K562 (cell line): ENCODE data around the gene CHCHD6. TPM values are rescaled to one million over a fixed set of nuclear protein-coding genes. Genes with fewer than 3 reads are reported as not detected.
A peak's percentile ranks its signal among the peaks of the same experiment; 100 is the strongest.

Experiments used
- ATAC-seq: fragments of 200-7000 bp; cut with Tn5 transposase; 3 replicates; pipeline ENCODE4 v1.9.1; 2020; ENCODE audit warnings: moderate library complexity
- BruUV-seq: library from RNA; stranded (reverse); fragments of 400-500 nt; replicated peaks from 2 replicates; lab custom pipeline; 2021; lab: Mats Ljungman, UMichigan
- CTCF ChIA-PET: fragments of 300-600 bp; formaldehyde crosslinking; extraction: SDS; loops from one replicate; lab custom pipeline; 2021; ENCODE audit warnings: low intra/inter-chr PET ratio; lab: Yijun Ruan, JAX
- POLR2A ChIA-PET: fragments of 300-600, 350-650 bp; sonication (Branson Sonifier 250); formaldehyde crosslinking; extraction: SDS; loops from one replicate; lab custom pipeline; 2021; ENCODE audit warnings: antibody characterized with exemption, inconsistent platforms; lab: Yijun Ruan, JAX
- DNase-seq, 4 experiments: peaks; one replicate each; pipeline versions ENCODE4 v3.0.0 to v3.0.0-alpha.2; 2011 to 2018; ENCODE audit warnings: low spot score in 3 of 4, mixed read lengths in 3 of 4; ENCODE audit errors: extremely low read depth in 1 of 4
- FAIRE-seq: peaks from 2 replicates; lab custom pipeline; 2011; peaks lifted over from hg19 to GRCh38; lab: Jason Lieb, UNC
- H2AFZ ChIP-seq: 2 replicates; pipeline ENCODE4 v1.6.0; 2011; ENCODE audit warnings: low read depth, low read length, control low read depth, inconsistent platforms
- H3K27ac ChIP-seq: fragments of 200-600 bp; 3 replicates; pipeline ENCODE4 v1.8.0; 2011; ENCODE audit warnings: low read depth, mild to moderate bottlenecking, control low read depth, inconsistent platforms, low read length, moderate library complexity, mixed read lengths; ENCODE audit errors: extremely low read depth
- H3K27me3 ChIP-seq, 2 experiments: fragments of 300-600 bp in 1 of 2; 2 replicates in 1 of 2; 3 replicates in 1 of 2; pipeline versions ENCODE4 v1.6.0 to v1.8.0; 2011; ENCODE audit warnings: inconsistent platforms in 2 of 2, low read length in 2 of 2, mild to moderate bottlenecking in 1 of 2, mixed read lengths in 1 of 2, moderate library complexity in 1 of 2; ENCODE audit not compliant: control insufficient read depth in 2 of 2, insufficient read depth in 2 of 2
- H3K36me3 ChIP-seq: fragments of 300-600 bp; 3 replicates; pipeline ENCODE4 v1.8.0; 2011; ENCODE audit warnings: mild to moderate bottlenecking, low read length, inconsistent platforms; ENCODE audit not compliant: control insufficient read depth, insufficient read depth
- H3K4me1 ChIP-seq, 2 experiments: fragments of 200-600 bp in 1 of 2; replicated peaks in 1 of 2; 2 replicates in 1 of 2; 3 replicates in 1 of 2; pipeline versions ENCODE4 v1.5.1 to v1.8.0; 2011; ENCODE audit warnings: inconsistent platforms in 2 of 2, low read length in 2 of 2, mild to moderate bottlenecking in 1 of 2, mixed read lengths in 1 of 2, moderate library complexity in 1 of 2; ENCODE audit not compliant: control insufficient read depth in 2 of 2, insufficient read depth in 2 of 2
- H3K4me2 ChIP-seq: 2 replicates; pipeline ENCODE4 v1.6.1; 2011; ENCODE audit warnings: low read length, control low read depth, inconsistent platforms, mixed read lengths; ENCODE audit not compliant: insufficient read depth
- H3K4me3 ChIP-seq: fragments of 200-600 bp; sonication (generic), shearing (Covaris generic); 2 replicates; pipeline ENCODE4 v1.5.1; 2016; ENCODE audit warnings: control low read depth, inconsistent platforms
- H3K79me2 ChIP-seq: fragments of 200-600 bp; 3 replicates; pipeline ENCODE4 v1.8.0; 2011; ENCODE audit warnings: low read length, inconsistent platforms; ENCODE audit not compliant: control insufficient read depth, insufficient read depth
- H3K9ac ChIP-seq, 2 experiments: 2 replicates each; pipeline versions ENCODE4 v1.6.0 to v1.6.1; 2011; ENCODE audit warnings: low read depth in 2 of 2, low read length in 2 of 2, control low read depth in 1 of 2, inconsistent platforms in 1 of 2, mild to moderate bottlenecking in 1 of 2, mixed read lengths in 1 of 2; ENCODE audit not compliant: insufficient read depth in 1 of 2
- H3K9me1 ChIP-seq: one replicate; pipeline ENCODE4 v1.6.0; 2011; ENCODE audit warnings: inconsistent platforms, mild to moderate bottlenecking, low read length, moderate library complexity; ENCODE audit not compliant: control insufficient read depth, insufficient read depth
- H3K9me3 ChIP-seq: replicated peaks from 2 replicates; pipeline ENCODE4 v1.5.1; 2011; ENCODE audit warnings: low read depth, low read length, inconsistent platforms; ENCODE audit not compliant: control insufficient read depth, insufficient read depth
- H4K20me1 ChIP-seq: replicated peaks from 2 replicates; pipeline ENCODE4 v1.6.1; 2011; ENCODE audit warnings: low read length, inconsistent platforms, mixed read lengths; ENCODE audit not compliant: control insufficient read depth, insufficient read depth
- RBBP5 ChIP-seq: fragments of 200-600 bp; sonication (generic); IDR thresholded peaks from 2 replicates; pipeline ENCODE4 v1.6.1; 2012; ENCODE audit warnings: borderline replicate concordance, mild to moderate bottlenecking, low read length, control low read depth, inconsistent platforms; ENCODE audit not compliant: insufficient read depth, poor library complexity, severe bottlenecking
- SAFB ChIP-seq: fragments of 200-400 bp; formaldehyde crosslinking; IDR thresholded peaks from 2 replicates; pipeline ENCODE4 v1.6.1; 2017; ENCODE audit warnings: low read depth, low read length, borderline replicate concordance
- ZNF146 ChIP-seq: IDR thresholded peaks from one replicate; pipeline ENCODE4 v1.6.1; 2018; ENCODE audit warnings: missing compliant biosample characterization; ENCODE audit not compliant: unreplicated experiment
- ZNF398 ChIP-seq: fragments of 250-450 bp; sonication (Bioruptor Pico); IDR thresholded peaks from 2 replicates; pipeline ENCODE4 v1.8.0; 2021; ENCODE audit warnings: moderate library complexity, mild to moderate bottlenecking, inconsistent platforms
- WGBS: fragments of 100-300 bp; shearing (Covaris generic); methylation state at CpG from one replicate; pipeline ENCODE4 v1.1.6; 2016; ENCODE audit warnings: low coverage, mixed read lengths; ENCODE audit not compliant: insufficient coverage; ENCODE audit errors: missing lambda C conversion rate; 5-methylcytosine and 5-hydroxymethylcytosine counted together
- in situ Hi-C: fragments of 300-500 bp; cut with MboI; formaldehyde crosslinking; loops from 4 replicates; pipeline ENCODE4 v1.15.0; 2018; ENCODE audit warnings: inconsistent platforms, mixed read lengths
- intact Hi-C: fragments of 100-400 bp; cut with micrococcal nuclease; formaldehyde crosslinking; loops from 2 replicates; pipeline ENCODE4 v1.14.2; 2022
- polyA plus RNA-seq, 8 experiments: library from polyadenylated mRNA; depleted of rRNA in 4 of 8; stranded (reverse) in 5 of 8; unstranded in 3 of 8; fragments of >200 nt; fragmentation: Nextera tagmentation in 2 of 8; fragmentation: Illumina TruSeq in 1 of 8; extraction: Ambion mirVana in 2 of 8; extraction: Trizol in 1 of 8; gene quantifications; 2 replicates each; pipeline versions ENCODE4 v1.2.1 to v1.2.3, GENCODE V29; 2011 to 2014; ENCODE audit warnings: inconsistent platforms in 1 of 8, missing spikeins in 1 of 8
- total RNA-seq, 7 experiments: library from RNA; depleted of rRNA in 6 of 7; stranded (reverse); fragments of >200 nt in 6 of 7; fragmentation: Illumina TruSeq in 2 of 7; extraction: Trizol in 2 of 7; gene quantifications; 2 replicates each; pipeline versions ENCODE4 v1.2.1 to v1.2.3, GENCODE V29; 2011 to 2021; ENCODE audit warnings: low replicate concordance in 1 of 7
- TF ChIP-seq, protein P1 (sequence below): fragments of 450-650 bp; IDR thresholded peaks from 2 replicates; pipeline ENCODE4 v1.6.1; 2016; ENCODE audit warnings: mild to moderate bottlenecking, moderate library complexity

Gene CHCHD6
- total and polyA plus RNA-seq, 9 of the 15 experiments (the other 6 are each of a cell fraction or from before 2014, with no cell fraction given) = 4.6 to 18.6 (median 10.9) TPM

GRCh38 chr3:126699011-126699410 is 5.0 kb upstream of the CHCHD6 start (continued):
- TF ChIP-seq RBBP5 (no peak), ZNF146 (CRISPR knock-in tag) (no peak), ZNF398 (CRISPR knock-in tag) (no peak)

DNA sequence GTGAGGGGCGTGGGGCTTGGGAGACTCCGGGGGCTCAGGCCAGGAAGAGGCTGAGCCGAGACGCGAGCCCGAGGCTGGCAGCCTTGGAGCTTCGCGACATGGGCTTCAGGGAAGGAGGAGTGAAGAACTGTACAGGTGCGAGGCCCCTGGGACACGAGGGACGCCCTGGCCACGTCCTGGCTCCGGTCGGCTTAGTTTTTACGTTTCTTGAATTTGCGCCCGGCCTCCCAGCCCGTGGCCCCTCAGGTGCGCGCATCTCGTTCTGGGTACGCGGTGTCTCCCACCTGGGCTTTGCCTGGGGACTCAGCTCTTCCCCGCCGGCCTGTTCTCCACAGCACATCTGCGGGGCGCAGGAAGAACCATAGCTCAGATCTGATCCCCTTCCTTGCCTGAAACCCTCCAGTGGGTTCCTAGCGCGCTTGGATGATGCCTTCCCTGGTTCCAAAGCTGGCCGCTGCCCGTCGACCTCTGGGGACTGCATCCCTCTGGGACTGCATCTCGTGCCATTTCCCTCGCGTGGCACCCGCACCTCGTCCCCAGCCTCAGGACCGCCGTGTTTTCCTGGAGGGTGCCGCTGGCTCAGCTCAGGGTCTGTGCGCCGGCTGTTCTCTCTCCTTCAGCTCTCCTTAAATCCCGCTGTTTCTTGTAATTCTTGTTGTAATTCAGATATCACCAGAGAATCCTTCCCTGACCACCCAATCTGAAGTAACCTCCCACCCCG is 614 bp downstream of the CHCHD6 start:
- Histone ChIP-seq H3K9me3 (no peaks in the 10 kb centered on the region), H3K4me2 (peak overlapping the region; percentile 82), H3K27ac (no peak overlapping the region), H3K4me1 (peaks cover 5 to 16% of the 10 kb centered on the region in 2 experiments; a peak in 4 of 5 replicates), H3K9ac (peak overlapping the region; percentile 59 to 90; a peak in 3 of 4 replicates), H3K4me3 (peak overlapping the region; percentile 71), H3K27me3 (no peaks in the 10 kb centered on the region), H4K20me1 (no peaks in the 10 kb centered on the region), H3K9me1 (no peaks in the 10 kb centered on the region), H3K36me3 (no peaks in the 10 kb centered on the region), H3K79me2 (peaks cover 11% of the 10 kb centered on the region; the same call in 2 of the 3 replicates), H2AFZ (peak overlapping the region; percentile 99)
- intact Hi-C loops = no loop called here
- ATAC-seq (peak; percentile 38), DNase-seq (peak in 1 of 4 experiments; percentile 10), FAIRE-seq (no peak)
- no TSS peak for BruUV-seq
- in situ Hi-C loops = no loop called here
- WGBS = 13% methylated on average over 28 of the region's 44 CpGs
- ChIA-PET POLR2A (interaction anchor here (1.2 kb wide), 1 partner anchor 11 kb away, joined by 5 read pairs; no protein-coding TSS in a partner anchor), CTCF (no interaction called here)
- peak; percentile 38; the same call in 1 of the 2 replicates for TF ChIP-seq SAFB
- TF ChIP-seq, protein P1, sequence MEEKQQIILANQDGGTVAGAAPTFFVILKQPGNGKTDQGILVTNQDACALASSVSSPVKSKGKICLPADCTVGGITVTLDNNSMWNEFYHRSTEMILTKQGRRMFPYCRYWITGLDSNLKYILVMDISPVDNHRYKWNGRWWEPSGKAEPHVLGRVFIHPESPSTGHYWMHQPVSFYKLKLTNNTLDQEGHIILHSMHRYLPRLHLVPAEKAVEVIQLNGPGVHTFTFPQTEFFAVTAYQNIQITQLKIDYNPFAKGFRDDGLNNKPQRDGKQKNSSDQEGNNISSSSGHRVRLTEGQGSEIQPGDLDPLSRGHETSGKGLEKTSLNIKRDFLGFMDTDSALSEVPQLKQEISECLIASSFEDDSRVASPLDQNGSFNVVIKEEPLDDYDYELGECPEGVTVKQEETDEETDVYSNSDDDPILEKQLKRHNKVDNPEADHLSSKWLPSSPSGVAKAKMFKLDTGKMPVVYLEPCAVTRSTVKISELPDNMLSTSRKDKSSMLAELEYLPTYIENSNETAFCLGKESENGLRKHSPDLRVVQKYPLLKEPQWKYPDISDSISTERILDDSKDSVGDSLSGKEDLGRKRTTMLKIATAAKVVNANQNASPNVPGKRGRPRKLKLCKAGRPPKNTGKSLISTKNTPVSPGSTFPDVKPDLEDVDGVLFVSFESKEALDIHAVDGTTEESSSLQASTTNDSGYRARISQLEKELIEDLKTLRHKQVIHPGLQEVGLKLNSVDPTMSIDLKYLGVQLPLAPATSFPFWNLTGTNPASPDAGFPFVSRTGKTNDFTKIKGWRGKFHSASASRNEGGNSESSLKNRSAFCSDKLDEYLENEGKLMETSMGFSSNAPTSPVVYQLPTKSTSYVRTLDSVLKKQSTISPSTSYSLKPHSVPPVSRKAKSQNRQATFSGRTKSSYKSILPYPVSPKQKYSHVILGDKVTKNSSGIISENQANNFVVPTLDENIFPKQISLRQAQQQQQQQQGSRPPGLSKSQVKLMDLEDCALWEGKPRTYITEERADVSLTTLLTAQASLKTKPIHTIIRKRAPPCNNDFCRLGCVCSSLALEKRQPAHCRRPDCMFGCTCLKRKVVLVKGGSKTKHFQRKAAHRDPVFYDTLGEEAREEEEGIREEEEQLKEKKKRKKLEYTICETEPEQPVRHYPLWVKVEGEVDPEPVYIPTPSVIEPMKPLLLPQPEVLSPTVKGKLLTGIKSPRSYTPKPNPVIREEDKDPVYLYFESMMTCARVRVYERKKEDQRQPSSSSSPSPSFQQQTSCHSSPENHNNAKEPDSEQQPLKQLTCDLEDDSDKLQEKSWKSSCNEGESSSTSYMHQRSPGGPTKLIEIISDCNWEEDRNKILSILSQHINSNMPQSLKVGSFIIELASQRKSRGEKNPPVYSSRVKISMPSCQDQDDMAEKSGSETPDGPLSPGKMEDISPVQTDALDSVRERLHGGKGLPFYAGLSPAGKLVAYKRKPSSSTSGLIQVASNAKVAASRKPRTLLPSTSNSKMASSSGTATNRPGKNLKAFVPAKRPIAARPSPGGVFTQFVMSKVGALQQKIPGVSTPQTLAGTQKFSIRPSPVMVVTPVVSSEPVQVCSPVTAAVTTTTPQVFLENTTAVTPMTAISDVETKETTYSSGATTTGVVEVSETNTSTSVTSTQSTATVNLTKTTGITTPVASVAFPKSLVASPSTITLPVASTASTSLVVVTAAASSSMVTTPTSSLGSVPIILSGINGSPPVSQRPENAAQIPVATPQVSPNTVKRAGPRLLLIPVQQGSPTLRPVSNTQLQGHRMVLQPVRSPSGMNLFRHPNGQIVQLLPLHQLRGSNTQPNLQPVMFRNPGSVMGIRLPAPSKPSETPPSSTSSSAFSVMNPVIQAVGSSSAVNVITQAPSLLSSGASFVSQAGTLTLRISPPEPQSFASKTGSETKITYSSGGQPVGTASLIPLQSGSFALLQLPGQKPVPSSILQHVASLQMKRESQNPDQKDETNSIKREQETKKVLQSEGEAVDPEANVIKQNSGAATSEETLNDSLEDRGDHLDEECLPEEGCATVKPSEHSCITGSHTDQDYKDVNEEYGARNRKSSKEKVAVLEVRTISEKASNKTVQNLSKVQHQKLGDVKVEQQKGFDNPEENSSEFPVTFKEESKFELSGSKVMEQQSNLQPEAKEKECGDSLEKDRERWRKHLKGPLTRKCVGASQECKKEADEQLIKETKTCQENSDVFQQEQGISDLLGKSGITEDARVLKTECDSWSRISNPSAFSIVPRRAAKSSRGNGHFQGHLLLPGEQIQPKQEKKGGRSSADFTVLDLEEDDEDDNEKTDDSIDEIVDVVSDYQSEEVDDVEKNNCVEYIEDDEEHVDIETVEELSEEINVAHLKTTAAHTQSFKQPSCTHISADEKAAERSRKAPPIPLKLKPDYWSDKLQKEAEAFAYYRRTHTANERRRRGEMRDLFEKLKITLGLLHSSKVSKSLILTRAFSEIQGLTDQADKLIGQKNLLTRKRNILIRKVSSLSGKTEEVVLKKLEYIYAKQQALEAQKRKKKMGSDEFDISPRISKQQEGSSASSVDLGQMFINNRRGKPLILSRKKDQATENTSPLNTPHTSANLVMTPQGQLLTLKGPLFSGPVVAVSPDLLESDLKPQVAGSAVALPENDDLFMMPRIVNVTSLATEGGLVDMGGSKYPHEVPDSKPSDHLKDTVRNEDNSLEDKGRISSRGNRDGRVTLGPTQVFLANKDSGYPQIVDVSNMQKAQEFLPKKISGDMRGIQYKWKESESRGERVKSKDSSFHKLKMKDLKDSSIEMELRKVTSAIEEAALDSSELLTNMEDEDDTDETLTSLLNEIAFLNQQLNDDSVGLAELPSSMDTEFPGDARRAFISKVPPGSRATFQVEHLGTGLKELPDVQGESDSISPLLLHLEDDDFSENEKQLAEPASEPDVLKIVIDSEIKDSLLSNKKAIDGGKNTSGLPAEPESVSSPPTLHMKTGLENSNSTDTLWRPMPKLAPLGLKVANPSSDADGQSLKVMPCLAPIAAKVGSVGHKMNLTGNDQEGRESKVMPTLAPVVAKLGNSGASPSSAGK = peak; percentile 65
